22Rv1 (cell line): ENCODE measurements around the gene LAMB1.

ENCODE experiments used
- H3K27ac ChIP-seq: fragments of 450-650 bp; 2 replicates; pipeline ENCODE4 v1.5.1; 2017
- CTCF ChIP-seq: fragments of 450-650 bp; IDR thresholded peaks from 2 replicates; pipeline ENCODE4 v1.5.1; 2017; ENCODE audit warnings: mild to moderate bottlenecking
- ZFX ChIP-seq: fragments of 450-650 bp; IDR thresholded peaks from 2 replicates; pipeline ENCODE4 v1.6.1; 2017; ENCODE audit warnings: antibody characterized with exemption, borderline replicate concordance

Gene LAMB1

GRCh38 chr7:108002726-108003598 is at the start of gene LAMB1:
Gene LAMB1 (minus strand): TSS chr7:108003161. CDS start chr7:108002885, 276 bp downstream.
- TF ChIP-seq CTCF (0 out of 2 replicates have a peak, but pooled peaks have one; percentile 16), ZFX (no peak)
- H3K27ac ChIP-seq, result peak within 1 kb of the TSS; percentile 26; the same call in 1 of the 2 replicates

GRCh38 chr7:108051454-108051853 is 48.5 kb upstream of the LAMB1 start:
- no peak overlapping the region for H3K27ac ChIP-seq
- no peak for TF ChIP-seq CTCF

- TF ChIP-seq CTCF (no peak), ZFX (no peak)
These were observed 47.0 kb upstream of the LAMB1 start for GRCh38 chr7:108049962-108050361.

GRCh38 chr7:108048422-108048821 is 45.5 kb upstream of the LAMB1 start:
- TF ChIP-seq ZFX, result no peak
- no peak for TF ChIP-seq CTCF
- no peak overlapping the region for H3K27ac ChIP-seq

More at GRCh38 chr7:108049962-108050361, 47.0 kb upstream of the LAMB1 start:
- H3K27ac ChIP-seq, result no peak overlapping the region

- no peak overlapping the region for H3K27ac ChIP-seq
- no peak for TF ChIP-seq ZFX
- TF ChIP-seq CTCF, result no peak
These were observed 44.1 kb upstream of the LAMB1 start for GRCh38 chr7:108046952-108047506.

- no peak for TF ChIP-seq ZFX
- no peak for TF ChIP-seq CTCF
These were observed 42.7 kb upstream of the LAMB1 start for GRCh38 chr7:108045669-108046068.

GRCh38 chr7:108045154-108045553 is 42.2 kb upstream of the LAMB1 start:
- TF ChIP-seq CTCF (no peak), ZFX (no peak)
- H3K27ac ChIP-seq, result no peak overlapping the region

More at GRCh38 chr7:108045669-108046068, 42.7 kb upstream of the LAMB1 start:
- H3K27ac ChIP-seq, result no peak overlapping the region
